ENCODE data around the gene MECR.

DNA sequence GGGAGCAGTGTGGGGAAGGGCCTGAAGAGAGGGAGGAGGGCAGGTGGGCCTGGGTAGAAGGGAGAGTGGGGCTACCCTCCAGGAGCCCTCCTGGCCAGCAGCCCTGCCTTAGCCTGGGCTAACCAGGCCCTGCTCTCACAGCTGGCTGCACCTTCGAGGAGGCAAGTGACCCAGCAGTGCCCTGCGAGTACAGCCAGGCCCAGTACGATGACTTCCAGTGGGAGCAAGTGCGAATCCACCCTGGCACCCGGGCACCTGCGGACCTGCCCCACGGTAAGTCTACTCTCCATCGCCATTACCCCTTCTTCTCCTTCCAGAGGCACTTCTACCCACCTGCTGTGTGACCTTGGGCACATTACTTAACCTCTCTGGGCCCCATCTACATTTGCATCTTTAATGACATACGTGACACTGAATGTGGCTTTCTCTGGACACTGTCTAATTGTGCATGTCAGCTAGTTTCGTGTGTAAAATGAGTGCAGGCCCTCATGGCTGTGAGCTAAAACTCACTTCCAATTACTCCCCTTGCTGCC is 24.5 kb upstream of the MECR start:
- TF ChIP-seq MTA3 (IDR thresholded peaks at IDR 0.05; ENCODE audit: borderline replicate concordance, low read length): no peak
- TF ChIP-seq, protein P1, sequence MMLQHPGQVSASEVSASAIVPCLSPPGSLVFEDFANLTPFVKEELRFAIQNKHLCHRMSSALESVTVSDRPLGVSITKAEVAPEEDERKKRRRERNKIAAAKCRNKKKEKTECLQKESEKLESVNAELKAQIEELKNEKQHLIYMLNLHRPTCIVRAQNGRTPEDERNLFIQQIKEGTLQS (IDR thresholded peaks at IDR 0.05; ENCODE audit: borderline replicate concordance, extremely low read depth, low read depth, low read length): no peak
